ENCODE data around the gene SPSB2.

Gene SPSB2

GRCh38 chr12:6837370-6838060, 35.6 kb downstream of the SPSB2 start:
- Histone ChIP-seq H3K27me3 (replicated peaks; ENCODE audit: control insufficient read depth, insufficient read depth, low read length) (no peaks in the 10 kb centered on the region), H3K4me3 (replicated peaks; ENCODE audit: low read depth, low read length) (no peak overlapping the region), H3K36me3 (ENCODE audit: control insufficient read depth, insufficient read depth, low read length) (no peaks in the 10 kb centered on the region)
- TF ChIP-seq CTCF (IDR thresholded peaks at IDR 0.05; ENCODE audit: insufficient read depth, low read length, poor library complexity, severe bottlenecking) = no peak
- DNase-seq (ENCODE audit: extremely low read depth, insufficient read length) = no peak

- no peaks in the 10 kb centered on the region for H3K27me3 ChIP-seq (replicated peaks; ENCODE audit: control insufficient read depth, insufficient read depth, low read length)
- TF ChIP-seq CTCF (IDR thresholded peaks at IDR 0.05; ENCODE audit: insufficient read depth, low read length, poor library complexity, severe bottlenecking) = no peak
- no peak for DNase-seq (ENCODE audit: extremely low read depth, insufficient read length)
- H3K36me3 ChIP-seq (ENCODE audit: control insufficient read depth, insufficient read depth, low read length) = no peaks in the 10 kb centered on the region
- no peak overlapping the region for H3K4me3 ChIP-seq (replicated peaks; ENCODE audit: low read depth, low read length)
These were observed 36.3 kb downstream of the SPSB2 start for GRCh38 chr12:6836851-6837250.

DNA sequence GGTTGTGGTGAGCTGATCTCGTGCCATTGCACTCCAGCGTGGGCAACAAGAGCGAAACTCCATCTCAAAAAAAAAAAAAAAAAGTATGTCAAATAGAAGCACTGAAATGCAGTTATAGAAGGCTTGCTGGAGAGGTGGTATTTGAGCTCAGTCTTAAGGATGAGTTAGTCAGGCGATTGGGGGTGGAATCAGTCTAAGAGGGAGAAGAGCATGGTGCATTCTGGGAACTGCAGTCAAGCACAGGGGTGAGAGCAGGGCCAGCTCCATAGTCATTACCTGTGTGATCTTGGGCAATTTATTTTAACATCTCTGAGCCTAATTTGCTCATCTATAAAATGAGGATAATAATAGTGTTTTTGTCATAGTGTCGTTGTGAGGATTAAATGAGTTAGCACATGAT, 38.2 kb downstream of the SPSB2 start:
- Histone ChIP-seq H3K27me3 (replicated peaks; ENCODE audit: control insufficient read depth, insufficient read depth, low read length) (peaks cover 3% of the 10 kb centered on the region), H3K36me3 (ENCODE audit: control insufficient read depth, insufficient read depth, low read length) (no peaks in the 10 kb centered on the region), H3K4me3 (replicated peaks; ENCODE audit: low read depth, low read length) (no peak overlapping the region)
- TF ChIP-seq CTCF (IDR thresholded peaks at IDR 0.05; ENCODE audit: insufficient read depth, low read length, poor library complexity, severe bottlenecking) = no peak
- DNase-seq (ENCODE audit: extremely low read depth, insufficient read length) = no peak

- DNase-seq (ENCODE audit: extremely low read depth, insufficient read length) = no peak
- no peaks in the 10 kb centered on the region for H3K36me3 ChIP-seq (ENCODE audit: control insufficient read depth, insufficient read depth, low read length)
- H3K27me3 ChIP-seq (replicated peaks; ENCODE audit: control insufficient read depth, insufficient read depth, low read length) = peaks cover 3% of the 10 kb centered on the region
- no peak overlapping the region for H3K4me3 ChIP-seq (replicated peaks; ENCODE audit: low read depth, low read length)
- TF ChIP-seq CTCF (IDR thresholded peaks at IDR 0.05; ENCODE audit: insufficient read depth, low read length, poor library complexity, severe bottlenecking) = no peak
These were observed 38.8 kb downstream of the SPSB2 start for GRCh38 chr12:6834254-6834653.

DNA sequence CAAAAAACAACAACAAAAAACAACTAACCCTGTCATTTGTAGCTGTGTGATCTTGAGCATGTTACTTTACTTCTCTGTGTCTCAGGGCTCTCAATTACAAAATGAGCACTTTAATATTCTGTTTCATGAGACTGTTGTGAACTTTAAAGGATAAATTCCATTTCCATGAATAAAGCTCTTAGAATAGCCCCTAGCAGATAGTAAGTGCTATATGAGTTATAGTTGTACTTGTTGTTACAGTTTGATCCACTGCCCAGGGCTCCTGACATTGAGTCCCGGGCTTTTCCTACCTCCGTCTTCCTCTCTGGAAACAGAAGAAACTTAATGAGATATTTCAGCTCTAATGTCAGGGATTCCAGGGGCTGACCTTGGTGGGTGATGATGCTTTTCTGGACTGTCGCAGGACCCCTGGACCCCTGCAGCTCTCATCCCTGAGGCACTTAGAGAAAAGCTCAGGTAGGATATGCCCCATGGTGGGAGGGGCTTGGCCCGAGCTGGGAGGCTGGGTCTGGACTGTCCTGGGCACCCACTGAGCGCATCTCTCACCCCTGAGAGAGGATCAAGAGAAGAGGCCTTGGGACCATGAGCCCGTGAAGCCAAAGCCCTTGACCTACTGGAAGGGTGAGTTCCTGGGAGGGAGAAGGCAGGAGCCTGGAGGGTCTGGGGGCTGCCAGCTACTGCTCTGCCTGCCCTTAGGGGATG, 39.8 kb downstream of the SPSB2 start:
- H3K4me3 ChIP-seq (replicated peaks; ENCODE audit: low read depth, low read length) = no peak overlapping the region
- no peak for TF ChIP-seq CTCF (IDR thresholded peaks at IDR 0.05; ENCODE audit: insufficient read depth, low read length, poor library complexity, severe bottlenecking)
- H3K36me3 ChIP-seq (ENCODE audit: control insufficient read depth, insufficient read depth, low read length) = no peaks in the 10 kb centered on the region
- peaks cover 3% of the 10 kb centered on the region for H3K27me3 ChIP-seq (replicated peaks; ENCODE audit: control insufficient read depth, insufficient read depth, low read length)
- no peak for DNase-seq (ENCODE audit: extremely low read depth, insufficient read length)
